Measurements from ENCODE around the gene F10.

The F10 gene

DNA sequence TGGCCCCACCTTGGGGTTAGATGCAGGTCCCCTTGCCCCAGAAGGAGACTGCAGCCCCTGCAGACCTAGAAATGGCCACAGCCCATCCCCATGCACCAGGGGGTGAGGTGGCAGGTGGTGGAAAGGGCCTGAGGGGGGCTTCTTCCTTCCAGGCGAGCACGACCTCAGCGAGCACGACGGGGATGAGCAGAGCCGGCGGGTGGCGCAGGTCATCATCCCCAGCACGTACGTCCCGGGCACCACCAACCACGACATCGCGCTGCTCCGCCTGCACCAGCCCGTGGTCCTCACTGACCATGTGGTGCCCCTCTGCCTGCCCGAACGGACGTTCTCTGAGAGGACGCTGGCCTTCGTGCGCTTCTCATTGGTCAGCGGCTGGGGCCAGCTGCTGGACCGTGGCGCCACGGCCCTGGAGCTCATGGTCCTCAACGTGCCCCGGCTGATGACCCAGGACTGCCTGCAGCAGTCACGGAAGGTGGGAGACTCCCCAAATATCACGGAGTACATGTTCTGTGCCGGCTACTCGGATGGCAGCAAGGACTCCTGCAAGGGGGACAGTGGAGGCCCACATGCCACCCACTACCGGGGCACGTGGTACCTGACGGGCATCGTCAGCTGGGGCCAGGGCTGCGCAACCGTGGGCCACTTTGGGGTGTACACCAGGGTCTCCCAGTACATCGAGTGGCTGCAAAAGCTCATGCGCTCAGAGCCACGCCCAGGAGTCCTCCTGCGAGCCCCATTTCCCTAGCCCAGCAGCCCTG lies 4.2 kb upstream of the F10 start:
- no peak for DNase-seq (ENCODE audit: extremely low read depth, low read depth)
- TF ChIP-seq, protein P1, sequence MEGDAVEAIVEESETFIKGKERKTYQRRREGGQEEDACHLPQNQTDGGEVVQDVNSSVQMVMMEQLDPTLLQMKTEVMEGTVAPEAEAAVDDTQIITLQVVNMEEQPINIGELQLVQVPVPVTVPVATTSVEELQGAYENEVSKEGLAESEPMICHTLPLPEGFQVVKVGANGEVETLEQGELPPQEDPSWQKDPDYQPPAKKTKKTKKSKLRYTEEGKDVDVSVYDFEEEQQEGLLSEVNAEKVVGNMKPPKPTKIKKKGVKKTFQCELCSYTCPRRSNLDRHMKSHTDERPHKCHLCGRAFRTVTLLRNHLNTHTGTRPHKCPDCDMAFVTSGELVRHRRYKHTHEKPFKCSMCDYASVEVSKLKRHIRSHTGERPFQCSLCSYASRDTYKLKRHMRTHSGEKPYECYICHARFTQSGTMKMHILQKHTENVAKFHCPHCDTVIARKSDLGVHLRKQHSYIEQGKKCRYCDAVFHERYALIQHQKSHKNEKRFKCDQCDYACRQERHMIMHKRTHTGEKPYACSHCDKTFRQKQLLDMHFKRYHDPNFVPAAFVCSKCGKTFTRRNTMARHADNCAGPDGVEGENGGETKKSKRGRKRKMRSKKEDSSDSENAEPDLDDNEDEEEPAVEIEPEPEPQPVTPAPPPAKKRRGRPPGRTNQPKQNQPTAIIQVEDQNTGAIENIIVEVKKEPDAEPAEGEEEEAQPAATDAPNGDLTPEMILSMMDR (IDR thresholded peaks at IDR 0.05; ENCODE audit: low read depth, low read length, missing control alignments) = no peak
- H3K4me3 ChIP-seq (replicated peaks; ENCODE audit: low read depth, low read length) = no peak overlapping the region

DNA sequence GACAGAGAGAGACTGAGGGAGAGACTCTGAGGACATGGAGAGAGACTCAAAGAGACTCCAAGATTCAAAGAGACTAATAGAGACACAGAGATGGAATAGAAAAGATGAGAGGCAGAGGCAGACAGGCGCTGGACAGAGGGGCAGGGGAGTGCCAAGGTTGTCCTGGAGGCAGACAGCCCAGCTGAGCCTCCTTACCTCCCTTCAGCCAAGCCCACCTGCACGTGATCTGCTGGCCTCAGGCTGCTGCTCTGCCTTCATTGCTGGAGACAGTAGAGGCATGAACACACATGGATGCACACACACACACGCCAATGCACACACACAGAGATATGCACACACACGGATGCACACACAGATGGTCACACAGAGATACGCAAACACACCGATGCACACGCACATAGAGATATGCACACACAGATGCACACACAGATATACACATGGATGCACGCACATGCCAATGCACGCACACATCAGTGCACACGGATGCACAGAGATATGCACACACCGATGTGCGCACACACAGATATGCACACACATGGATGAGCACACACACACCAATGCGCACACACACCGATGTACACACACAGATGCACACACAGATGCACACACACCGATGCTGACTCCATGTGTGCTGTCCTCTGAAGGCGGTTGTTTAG lies 3.3 kb upstream of the F10 start:
- TF ChIP-seq, protein P1 (IDR thresholded peaks at IDR 0.05; ENCODE audit: low read depth, low read length, missing control alignments) = no peak
- no peak overlapping the region for H3K4me3 ChIP-seq (replicated peaks; ENCODE audit: low read depth, low read length)
- DNase-seq (ENCODE audit: extremely low read depth, low read depth) = no peak

DNA sequence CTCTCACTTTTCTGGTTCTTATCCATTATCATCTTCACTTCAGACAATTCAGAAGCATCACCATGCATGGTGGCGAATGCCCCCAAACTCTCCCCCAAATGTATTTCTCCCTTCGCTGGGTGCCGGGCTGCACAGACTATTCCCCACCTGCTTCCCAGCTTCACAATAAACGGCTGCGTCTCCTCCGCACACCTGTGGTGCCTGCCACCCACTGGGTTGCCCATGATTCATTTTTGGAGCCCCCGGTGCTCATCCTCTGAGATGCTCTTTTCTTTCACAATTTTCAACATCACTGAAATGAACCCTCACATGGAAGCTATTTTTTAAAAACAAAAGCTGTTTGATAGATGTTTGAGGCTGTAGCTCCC lies 2.8 kb upstream of the F10 start:
- H3K4me3 ChIP-seq (replicated peaks; ENCODE audit: low read depth, low read length) = no peak overlapping the region
- DNase-seq (ENCODE audit: extremely low read depth, low read depth) = no peak
- TF ChIP-seq, protein P1 (IDR thresholded peaks at IDR 0.05; ENCODE audit: low read depth, low read length, missing control alignments) = no peak

DNA sequence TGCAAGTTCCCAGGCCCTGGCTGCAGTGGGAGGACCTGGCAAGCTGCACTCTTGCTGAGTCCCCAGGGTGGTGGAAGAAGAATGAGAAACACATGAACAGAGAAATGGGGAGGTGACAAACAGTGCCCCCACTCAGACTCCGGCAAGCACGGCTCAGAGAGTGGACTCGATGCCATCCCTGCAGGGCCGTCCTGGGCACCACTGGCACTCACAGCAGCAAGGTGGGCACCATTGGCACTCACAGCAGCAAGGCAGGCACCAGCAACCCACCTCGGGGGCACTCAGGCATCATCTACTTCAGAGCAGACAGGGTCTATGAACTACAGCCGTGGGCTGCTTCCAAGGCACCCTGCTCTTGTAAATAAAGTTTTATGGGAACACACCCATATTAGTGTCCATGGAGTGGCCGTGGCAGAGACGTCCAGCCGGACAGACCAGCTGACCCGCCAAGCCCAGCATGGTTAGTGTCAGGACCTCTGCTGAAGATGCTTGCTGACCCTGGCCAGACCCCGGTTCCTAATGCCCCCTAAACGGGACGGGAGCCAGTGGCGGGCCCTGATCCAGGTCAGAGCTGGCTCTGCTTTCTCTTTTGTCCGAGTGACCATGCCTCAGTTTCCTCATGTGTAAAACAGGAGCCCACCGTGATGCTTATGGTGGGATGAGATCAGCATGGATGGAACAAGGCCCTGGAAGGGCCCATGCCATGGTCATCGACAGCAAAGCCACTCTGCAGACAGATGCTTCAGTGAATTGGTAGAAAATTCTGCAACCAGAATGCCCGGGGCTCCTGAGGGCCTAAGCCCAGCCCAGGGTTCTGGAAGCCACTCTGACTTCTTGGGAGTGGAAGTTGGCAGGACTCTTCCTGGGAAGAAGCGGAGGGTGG lies 2.1 kb upstream of the F10 start:
- TF ChIP-seq, protein P1 (IDR thresholded peaks at IDR 0.05; ENCODE audit: low read depth, low read length, missing control alignments) = no peak
- no peak overlapping the region for H3K4me3 ChIP-seq (replicated peaks; ENCODE audit: low read depth, low read length)
- DNase-seq (ENCODE audit: extremely low read depth, low read depth) = no peak

DNA sequence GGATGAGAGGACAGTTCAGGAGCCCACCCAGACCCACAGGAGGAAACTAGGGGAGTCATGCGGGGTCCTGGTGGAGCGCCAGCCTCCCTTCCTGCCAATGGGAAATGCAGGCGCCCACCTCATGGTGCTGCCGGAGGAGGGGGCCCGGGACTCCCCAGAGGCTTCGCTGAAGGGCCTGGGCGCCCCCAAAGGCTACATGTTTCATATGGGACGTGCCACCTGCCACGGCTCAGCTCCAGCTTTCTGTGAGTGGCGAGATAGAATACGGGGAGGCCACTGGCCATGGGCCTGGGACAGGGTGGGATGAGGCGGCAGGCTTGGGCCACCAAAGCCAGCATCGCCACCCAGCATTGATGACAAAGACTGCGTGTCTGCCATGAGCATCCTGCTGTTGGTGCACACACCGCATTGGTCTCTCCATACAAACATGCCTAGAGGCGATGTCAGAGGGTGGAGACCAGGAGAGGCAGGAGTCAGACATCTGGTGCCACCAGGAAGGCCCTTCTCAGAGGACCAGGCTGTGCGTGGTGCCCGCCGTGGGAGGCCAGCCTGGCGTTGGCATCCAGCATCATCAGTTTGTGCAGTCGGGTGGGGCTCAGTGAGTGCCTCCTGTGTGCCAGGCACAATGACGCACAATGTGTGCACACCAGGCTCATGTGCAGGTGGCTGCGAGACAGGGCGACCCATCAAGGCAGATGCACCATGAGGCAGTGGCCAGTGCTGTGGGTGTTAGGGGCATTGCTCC lies 1.2 kb upstream of the F10 start:
- H3K4me3 ChIP-seq (replicated peaks; ENCODE audit: low read depth, low read length) = no peak overlapping the region
- TF ChIP-seq, protein P1 (IDR thresholded peaks at IDR 0.05; ENCODE audit: low read depth, low read length, missing control alignments) = no peak
- no peak for DNase-seq (ENCODE audit: extremely low read depth, low read depth)

DNA sequence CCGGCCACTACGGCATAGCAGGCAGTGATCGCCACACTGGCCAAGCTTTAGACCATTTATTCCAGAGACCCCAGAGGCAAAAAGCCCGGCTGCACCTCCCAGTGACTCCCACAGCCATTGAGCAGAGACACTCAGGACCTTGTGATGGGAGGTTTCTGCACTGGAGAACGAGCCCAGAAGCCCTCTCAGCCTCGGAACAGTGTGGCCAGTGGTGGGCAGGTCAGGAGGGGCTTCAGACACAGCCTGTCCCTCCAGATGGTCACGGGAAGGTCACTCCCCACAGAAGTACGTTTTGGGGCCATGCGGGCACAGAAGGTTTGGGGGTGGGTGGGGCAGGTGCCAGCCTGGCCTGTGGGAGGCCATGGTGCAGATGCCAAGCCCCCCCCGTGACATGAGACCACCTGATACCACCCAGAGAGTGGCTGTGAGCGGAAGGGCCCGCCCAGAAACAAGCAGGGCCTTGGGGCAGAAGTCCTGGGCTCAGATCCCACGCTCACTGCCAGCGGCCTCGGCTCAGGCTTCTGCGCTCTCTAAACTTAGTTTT lies 599 bp upstream of the F10 start:
- H3K4me3 ChIP-seq (replicated peaks; ENCODE audit: low read depth, low read length) = no peak overlapping the region
- TF ChIP-seq, protein P1 (IDR thresholded peaks at IDR 0.05; ENCODE audit: low read depth, low read length, missing control alignments) = no peak
- no peak for DNase-seq (ENCODE audit: extremely low read depth, low read depth)

Data from HFF-Myc (cell line).